Effector memory CD8-positive, alpha-beta T cell (primary cell): ENCODE results near the gene EIF5B.
"Not testable (repeated sequence)": the region's sequence is repeated elsewhere in the genome, so short reads cannot be mapped to it uniquely, and the experiment has no call there.

ENCODE experiments used
- ATAC-seq: fragments of 150-1000 bp; cut with Tn5 transposase; replicated peaks from 2 replicates; pipeline ENCODE4 v1.10.0; 2021; ENCODE audit warnings: mild to moderate bottlenecking, moderate library complexity
- DNase-seq, 3 experiments: peaks; one replicate each; pipeline ENCODE4 v3.0.0; 2021
- H3K27ac Mint-ChIP-seq, 2 donors: one replicate each; pipeline ENCODE4 v1.8.0; 2022; ENCODE audit warnings: mild to moderate bottlenecking in 2 of 2, mixed read lengths in 2 of 2, moderate library complexity in 2 of 2
- H3K27me3 Mint-ChIP-seq, 2 donors: one replicate each; pipeline ENCODE4 v1.8.0; 2022; ENCODE audit warnings: mixed read lengths in 2 of 2
- H3K36me3 Mint-ChIP-seq: one replicate; pipeline ENCODE4 v1.8.0; 2022; ENCODE audit warnings: mild to moderate bottlenecking, moderate library complexity, mixed read lengths; ENCODE audit not compliant: insufficient read depth
- H3K4me1 Mint-ChIP-seq, 2 donors: one replicate each; pipeline ENCODE4 v1.8.0; 2022; ENCODE audit warnings: low read depth in 2 of 2, mixed read lengths in 2 of 2
- H3K4me3 Mint-ChIP-seq, 2 donors: one replicate each; pipeline ENCODE4 v1.8.0; 2022; ENCODE audit warnings: mild to moderate bottlenecking in 2 of 2, mixed read lengths in 2 of 2, moderate library complexity in 2 of 2
- H3K9me3 Mint-ChIP-seq, 2 donors: one replicate each; pipeline ENCODE4 v1.8.0; 2022; ENCODE audit warnings: mixed read lengths in 2 of 2
- total RNA-seq, 9 experiments: gene quantifications; one replicate each; lab custom pipeline; 2026; lab: John Stamatoyannopoulos, UW

The EIF5B gene
- total RNA-seq = 78.7 to 301 (median 105) reads per million in 9 experiments

GRCh38 chr2:99337113-99338028, at the start of gene EIF5B:
Gene EIF5B, plus strand, starts transcription at chr2:99337389. Its CDS starts 166 bp downstream, at chr2:99337555.
- ATAC-seq (peak; percentile 70), DNase-seq (peak; percentile 84 to 88 (median 88))
- H3K36me3 Mint-ChIP-seq = peaks cover 14% of the 10 kb centered on the region
- H3K9me3 Mint-ChIP-seq = no peaks in the 10 kb centered on the region
- H3K27me3 Mint-ChIP-seq = no peaks in the 10 kb centered on the region
- no peak within 1 kb of the TSS for H3K27ac Mint-ChIP-seq
- peaks cover 14 to 28% of the 10 kb centered on the region in 2 donors for H3K4me1 Mint-ChIP-seq
- no peak within 1 kb of the TSS for H3K4me3 Mint-ChIP-seq

GRCh38 chr2:99297994-99298393, 39.2 kb upstream of the EIF5B start:
- Mint-ChIP-seq H3K4me1 (no peaks in the 10 kb centered on the region), H3K4me3 (no peak overlapping the region), H3K9me3 (no peaks in the 10 kb centered on the region), H3K36me3 (peaks cover 7% of the 10 kb centered on the region), H3K27ac (no peak overlapping the region), H3K27me3 (no peaks in the 10 kb centered on the region)
- no peak for DNase-seq
- no peak for ATAC-seq

GRCh38 chr2:99299580-99299979, 37.6 kb upstream of the EIF5B start:
- Mint-ChIP-seq H3K27ac (no peak overlapping the region), H3K36me3 (peaks cover 7% of the 10 kb centered on the region), H3K4me3 (no peak overlapping the region), H3K4me1 (no peaks in the 10 kb centered on the region), H3K27me3 (no peaks in the 10 kb centered on the region), H3K9me3 (no peaks in the 10 kb centered on the region)
- ATAC-seq = no peak
- no peak for DNase-seq

GRCh38 chr2:99301097-99301496, 36.1 kb upstream of the EIF5B start, which contains the start of gene LYG1:
Gene LYG1, minus strand, starts transcription at chr2:99301197. Its CDS starts 5,527 bp downstream, at chr2:99295670.
- H3K27ac Mint-ChIP-seq = peak within 1 kb of the TSS in 1 of 2 donors; percentile 68
- not testable (repeated sequence) for H3K9me3 Mint-ChIP-seq, H3K27me3 Mint-ChIP-seq, ATAC-seq, H3K36me3 Mint-ChIP-seq, DNase-seq, H3K4me1 Mint-ChIP-seq, H3K4me3 Mint-ChIP-seq

- Mint-ChIP-seq H3K9me3 (peaks cover 0 to 3% of the 10 kb centered on the region in 2 donors), H3K27me3 (no peaks in the 10 kb centered on the region), H3K4me3 (no peak overlapping the region), H3K27ac (no peak overlapping the region), H3K36me3 (peaks cover 41% of the 10 kb centered on the region), H3K4me1 (no peaks in the 10 kb centered on the region)
- DNase-seq (no peak), ATAC-seq (no peak)
Measured at GRCh38 chr2:99317161-99317872, 19.9 kb upstream of the EIF5B start.

GRCh38 chr2:99317873-99318200, 19.4 kb upstream of the EIF5B start:
- DNase-seq, H3K4me1 Mint-ChIP-seq, ATAC-seq, H3K27ac Mint-ChIP-seq, H3K9me3 Mint-ChIP-seq, H3K27me3 Mint-ChIP-seq, H3K4me3 Mint-ChIP-seq: not testable (repeated sequence)
- H3K36me3 Mint-ChIP-seq = peaks cover 43% of the 10 kb centered on the region

GRCh38 chr2:99325384-99325783, 11.8 kb upstream of the EIF5B start:
- H3K4me1 Mint-ChIP-seq = peaks cover 6% of the 10 kb centered on the region in 2 donors

GRCh38 chr2:99335911-99336803, 1.0 kb upstream of the EIF5B start, which contains the start of gene TXNDC9:
Gene TXNDC9, minus strand, starts transcription at chr2:99336333. Its CDS starts 3,123 bp downstream, at chr2:99333210.
- Mint-ChIP-seq H3K27ac (no peak within 1 kb of the TSS), H3K4me1 (peaks cover 8 to 20% of the 10 kb centered on the region in 2 donors), H3K27me3 (no peaks in the 10 kb centered on the region), H3K9me3 (no peaks in the 10 kb centered on the region), H3K4me3 (no peak within 1 kb of the TSS), H3K36me3 (peaks cover 26% of the 10 kb centered on the region)
- ATAC-seq (peak; percentile 79), DNase-seq (peak; percentile 97 to 98 (median 97))

More at GRCh38 chr2:99325384-99325783, 11.8 kb upstream of the EIF5B start:
- H3K9me3 Mint-ChIP-seq = no peaks in the 10 kb centered on the region
- no peak overlapping the region for H3K4me3 Mint-ChIP-seq
- H3K27ac Mint-ChIP-seq = peak overlapping the region in 1 of 2 donors; percentile 71
- no peaks in the 10 kb centered on the region for H3K27me3 Mint-ChIP-seq
- DNase-seq = no peak
- ATAC-seq = no peak
- H3K36me3 Mint-ChIP-seq = peaks cover 88% of the 10 kb centered on the region

- no peaks in the 10 kb centered on the region for H3K9me3 Mint-ChIP-seq
- H3K4me3 Mint-ChIP-seq = no peak overlapping the region
- peaks cover 20% of the 10 kb centered on the region for H3K36me3 Mint-ChIP-seq
- DNase-seq = no peak
- peaks cover 12 to 26% of the 10 kb centered on the region in 2 donors for H3K4me1 Mint-ChIP-seq
- H3K27me3 Mint-ChIP-seq = no peaks in the 10 kb centered on the region
- H3K27ac Mint-ChIP-seq = no peak overlapping the region
- no peak for ATAC-seq
Measured at GRCh38 chr2:99336804-99337112, 431 bp upstream of the EIF5B start.

- Mint-ChIP-seq H3K4me3 (no peak overlapping the region), H3K4me1 (peaks cover 16 to 32% of the 10 kb centered on the region in 2 donors), H3K9me3 (no peaks in the 10 kb centered on the region), H3K27me3 (no peaks in the 10 kb centered on the region), H3K27ac (no peak overlapping the region), H3K36me3 (peaks cover 10% of the 10 kb centered on the region)
- peak in 1 of 3 experiments; percentile 3 for DNase-seq
- ATAC-seq = no peak
Measured at GRCh38 chr2:99338029-99338585, 918 bp downstream of the EIF5B start.

- peak overlapping the region in 1 of 2 donors; percentile 18 for H3K27ac Mint-ChIP-seq
- H3K9me3 Mint-ChIP-seq = no peaks in the 10 kb centered on the region
- no peak overlapping the region for H3K4me3 Mint-ChIP-seq
- no peaks in the 10 kb centered on the region for H3K27me3 Mint-ChIP-seq
- peaks cover 20 to 33% of the 10 kb centered on the region in 2 donors for H3K4me1 Mint-ChIP-seq
- DNase-seq = no peak
- peaks cover 13% of the 10 kb centered on the region for H3K36me3 Mint-ChIP-seq
- ATAC-seq = no peak
Measured at GRCh38 chr2:99340669-99341236, 3.6 kb downstream of the EIF5B start.

- Mint-ChIP-seq H3K27ac (peak overlapping the region in 1 of 2 donors; percentile 8), H3K4me3 (no peak overlapping the region), H3K36me3 (peaks cover 13% of the 10 kb centered on the region), H3K4me1 (peaks cover 23 to 42% of the 10 kb centered on the region in 2 donors), H3K27me3 (no peaks in the 10 kb centered on the region), H3K9me3 (no peaks in the 10 kb centered on the region)
- ATAC-seq (no peak), DNase-seq (no peak)
Measured at GRCh38 chr2:99342536-99342935, 5.3 kb downstream of the EIF5B start.
